HG03103 (cell line): ENCODE data around the gene EHBP1L1.

Experiments used
- ATAC-seq: cut with Tn5 transposase; IDR thresholded peaks from one replicate; pipeline ENCODE4 v1.9.1; 2021; ENCODE audit warnings: low read depth; ENCODE audit not compliant: unreplicated experiment

Gene EHBP1L1

GRCh38 chr11:65575568-65576231, at the start of gene EHBP1L1:
TSS of gene EHBP1L1 (plus strand) at chr11:65576053. CDS start at chr11:65576303, 250 bp downstream.
- no peak for ATAC-seq

GRCh38 chr11:65526744-65527143, 49.1 kb upstream of the EHBP1L1 start:
- no peak for ATAC-seq

- ATAC-seq: no peak
These were observed 47.0 kb upstream of the EHBP1L1 start for GRCh38 chr11:65528819-65529350.

GRCh38 chr11:65529475-65530156, 46.2 kb upstream of the EHBP1L1 start:
- ATAC-seq: no peak

GRCh38 chr11:65530157-65530496, 45.7 kb upstream of the EHBP1L1 start:
- no peak for ATAC-seq

- ATAC-seq: no peak
These were observed 43.3 kb upstream of the EHBP1L1 start for GRCh38 chr11:65532388-65533064.

- no peak for ATAC-seq
These were observed 40.8 kb upstream of the EHBP1L1 start for GRCh38 chr11:65535102-65535501.

- ATAC-seq: no peak
These were observed 39.2 kb upstream of the EHBP1L1 start for GRCh38 chr11:65536412-65537295.

GRCh38 chr11:65537296-65537597, 38.6 kb upstream of the EHBP1L1 start:
- no peak for ATAC-seq

GRCh38 chr11:65537620-65538231, 38.1 kb upstream of the EHBP1L1 start:
- no peak for ATAC-seq

GRCh38 chr11:65538232-65538914, 37.5 kb upstream of the EHBP1L1 start:
- no peak for ATAC-seq

- no peak for ATAC-seq
These were observed 36.7 kb upstream of the EHBP1L1 start for GRCh38 chr11:65538915-65539743.

GRCh38 chr11:65539744-65540289, 36.0 kb upstream of the EHBP1L1 start:
- ATAC-seq: peak; percentile 39

- peak; percentile 52 for ATAC-seq
These were observed 35.4 kb upstream of the EHBP1L1 start for GRCh38 chr11:65540290-65541092.

- no peak for ATAC-seq
These were observed 34.5 kb upstream of the EHBP1L1 start for GRCh38 chr11:65541093-65541982.

GRCh38 chr11:65542738-65543390, 33.0 kb upstream of the EHBP1L1 start:
- no peak for ATAC-seq
